SK-N-MC (cell line): Measurements from ENCODE around the gene NUP62.

Source experiments
- EZH2 ChIP-seq: fragments of 200-600 bp; sonication (generic); IDR thresholded peaks from one replicate; pipeline ENCODE4 v1.6.1; 2017; ENCODE audit warnings: antibody characterized with exemption
- FOXP2 ChIP-seq: optimal IDR thresholded peaks from 2 replicates; pipeline ENCODE3; 2011; ENCODE audit warnings: mild to moderate bottlenecking, moderate library complexity; ENCODE audit not compliant: insufficient read depth; ENCODE audit errors: extremely low read length, control extremely low read depth
- POLR2AphosphoS5 ChIP-seq: IDR thresholded peaks from 2 replicates; pipeline ENCODE4 v1.6.1; 2012; ENCODE audit warnings: mild to moderate bottlenecking, low read depth, low read length, borderline replicate concordance

GRCh38 chr19:49931293-49932040 lies 2.2 kb upstream of the NUP62 start:
- TF ChIP-seq EZH2 (no peak), POLR2AphosphoS5 (no peak), FOXP2 (no peak)
